HG02943 (cell line): ENCODE data around the gene TMEM79.

Experiments
- ATAC-seq: cut with Tn5 transposase; IDR thresholded peaks from one replicate; pipeline ENCODE4 v1.9.1; 2021; ENCODE audit warnings: mild to moderate bottlenecking, low read depth, moderate library complexity; ENCODE audit not compliant: unreplicated experiment

TMEM79 gene

GRCh38 chr1:156284112-156284511 lies at the start of gene TMEM79:
Gene TMEM79, plus strand, starts transcription at chr1:156284325. Its CDS starts 902 bp downstream, at chr1:156285227.
- ATAC-seq, result no peak

- ATAC-seq, result no peak
These were observed 48.0 kb upstream of the TMEM79 start for GRCh38 chr1:156236164-156236563.

GRCh38 chr1:156238248-156238647 lies 45.9 kb upstream of the TMEM79 start:
- ATAC-seq, result no peak

- no peak for ATAC-seq
These were observed 42.8 kb upstream of the TMEM79 start for GRCh38 chr1:156241311-156241811.

GRCh38 chr1:156241926-156242325 lies 42.2 kb upstream of the TMEM79 start, which contains the start of gene BGLAP:
Gene BGLAP, plus strand, starts transcription at chr1:156242184. Its CDS starts 48 bp downstream, at chr1:156242232.
- no peak for ATAC-seq

- ATAC-seq, result no peak
These were observed 41.4 kb upstream of the TMEM79 start for GRCh38 chr1:156242738-156243137.

- no peak for ATAC-seq
These were observed 40.0 kb upstream of the TMEM79 start for GRCh38 chr1:156244126-156244525.

GRCh38 chr1:156244712-156245111 lies 39.4 kb upstream of the TMEM79 start:
- ATAC-seq, result no peak

- no peak for ATAC-seq
These were observed 38.5 kb upstream of the TMEM79 start for GRCh38 chr1:156245451-156246232.

GRCh38 chr1:156246241-156246780 lies 37.8 kb upstream of the TMEM79 start:
- ATAC-seq, result no peak

GRCh38 chr1:156246781-156247459 lies 37.2 kb upstream of the TMEM79 start:
- no peak for ATAC-seq

GRCh38 chr1:156247460-156248322 lies 36.4 kb upstream of the TMEM79 start, which contains the start of gene PAQR6:
Gene PAQR6, minus strand, starts transcription at chr1:156248056. Its CDS starts 1,325 bp downstream, at chr1:156246731.
- no peak for ATAC-seq

GRCh38 chr1:156248323-156248683 lies 35.8 kb upstream of the TMEM79 start:
- no peak for ATAC-seq

GRCh38 chr1:156249593-156249992 lies 34.5 kb upstream of the TMEM79 start:
- ATAC-seq, result no peak

GRCh38 chr1:156251527-156251926 lies 32.6 kb upstream of the TMEM79 start:
- no peak for ATAC-seq

- no peak for ATAC-seq
These were observed 30.5 kb upstream of the TMEM79 start for GRCh38 chr1:156253634-156254033.

GRCh38 chr1:156257711-156258110 lies 26.4 kb upstream of the TMEM79 start:
- ATAC-seq, result no peak

GRCh38 chr1:156258859-156259258 lies 25.3 kb upstream of the TMEM79 start:
- ATAC-seq, result no peak

GRCh38 chr1:156259805-156260204 lies 24.3 kb upstream of the TMEM79 start:
- no peak for ATAC-seq

- no peak for ATAC-seq
These were observed 23.2 kb upstream of the TMEM79 start for GRCh38 chr1:156260896-156261295.
